ENCODE results near the gene TUBA3D.

GRCh38 chr2:131521961-131522781 lies 46.3 kb downstream of the TUBA3D start:
- no peak for TF ChIP-seq CTCF (IDR thresholded peaks at IDR 0.05)
- no peak for TF ChIP-seq POLR2A (IDR thresholded peaks at IDR 0.05)
- TF ChIP-seq EP300 (IDR thresholded peaks at IDR 0.05), result no peak

All from suprapubic skin (tissue), 3 donors.